HUES6 (cell line): Measurements from ENCODE around the gene WDR3.

Source experiments
- H3K27ac ChIP-seq: 2 replicates; pipeline ENCODE4 v1.7.0; 2013; ENCODE audit warnings: low read depth, mild to moderate bottlenecking, low read length, inconsistent platforms
- H3K27me3 ChIP-seq: 2 replicates; pipeline ENCODE4 v1.6.1; 2013; ENCODE audit warnings: low read length; ENCODE audit not compliant: control insufficient read depth, insufficient read depth
- H3K36me3 ChIP-seq: 2 replicates; pipeline ENCODE4 v1.6.1; 2013; ENCODE audit warnings: low read length; ENCODE audit not compliant: control insufficient read depth, insufficient read depth
- H3K4me1 ChIP-seq: 2 replicates; pipeline ENCODE4 v1.6.1; 2013; ENCODE audit warnings: low read length; ENCODE audit not compliant: control insufficient read depth, insufficient read depth
- H3K4me3 ChIP-seq: 2 replicates; pipeline ENCODE4 v1.5.1; 2013; ENCODE audit warnings: low read depth, low read length
- H3K9ac ChIP-seq: one replicate; pipeline ENCODE4 v1.6.1; 2013; ENCODE audit warnings: mild to moderate bottlenecking, low read length
- H3K9me3 ChIP-seq: 2 replicates; pipeline ENCODE4 v1.6.1; 2013; ENCODE audit warnings: low read depth, low read length; ENCODE audit not compliant: control insufficient read depth, insufficient read depth

Gene WDR3

GRCh38 chr1:117952386-117952785, 22.8 kb downstream of the WDR3 start:
- H3K9ac ChIP-seq, result no peak overlapping the region
- no peaks in the 10 kb centered on the region for H3K9me3 ChIP-seq
- peaks cover 99% of the 10 kb centered on the region for H3K36me3 ChIP-seq
- no peak overlapping the region for H3K27ac ChIP-seq
- no peaks in the 10 kb centered on the region for H3K27me3 ChIP-seq
- H3K4me3 ChIP-seq, result no peak overlapping the region
- H3K4me1 ChIP-seq, result no peaks in the 10 kb centered on the region

DNA sequence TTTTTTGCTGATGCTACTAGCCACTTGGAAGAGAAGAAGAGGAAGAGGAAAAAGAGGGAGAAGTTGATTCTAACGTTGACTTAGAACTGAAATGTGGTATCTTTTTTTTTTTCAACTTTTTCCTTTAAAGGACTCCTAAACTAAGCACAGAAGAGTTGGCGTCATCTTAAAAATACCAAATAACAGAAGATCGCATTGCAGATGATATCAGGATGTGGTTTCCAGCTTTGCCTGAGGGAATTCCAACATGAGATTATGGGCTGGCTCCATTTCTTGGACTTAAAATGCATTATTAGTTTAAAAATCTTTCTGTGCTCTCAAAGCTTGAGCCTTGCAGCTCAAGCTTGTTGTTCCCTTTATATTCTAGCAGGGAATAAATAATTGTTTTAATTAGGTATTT, 29.8 kb downstream of the WDR3 start:
- Histone ChIP-seq H3K4me1 (no peaks in the 10 kb centered on the region), H3K27ac (no peak overlapping the region), H3K9me3 (no peaks in the 10 kb centered on the region), H3K9ac (no peak overlapping the region), H3K36me3 (peaks cover 76% of the 10 kb centered on the region), H3K4me3 (no peak overlapping the region), H3K27me3 (no peaks in the 10 kb centered on the region)

- no peak overlapping the region for H3K9ac ChIP-seq
- no peak overlapping the region for H3K27ac ChIP-seq
- H3K27me3 ChIP-seq, result no peaks in the 10 kb centered on the region
- peaks cover 3% of the 10 kb centered on the region; the same call in 1 of the 2 replicates for H3K4me1 ChIP-seq
- H3K4me3 ChIP-seq, result no peak overlapping the region
- peaks cover 28% of the 10 kb centered on the region for H3K36me3 ChIP-seq
- H3K9me3 ChIP-seq, result no peaks in the 10 kb centered on the region
Observed at GRCh38 chr1:117964290-117965038, 34.9 kb downstream of the WDR3 start.

DNA sequence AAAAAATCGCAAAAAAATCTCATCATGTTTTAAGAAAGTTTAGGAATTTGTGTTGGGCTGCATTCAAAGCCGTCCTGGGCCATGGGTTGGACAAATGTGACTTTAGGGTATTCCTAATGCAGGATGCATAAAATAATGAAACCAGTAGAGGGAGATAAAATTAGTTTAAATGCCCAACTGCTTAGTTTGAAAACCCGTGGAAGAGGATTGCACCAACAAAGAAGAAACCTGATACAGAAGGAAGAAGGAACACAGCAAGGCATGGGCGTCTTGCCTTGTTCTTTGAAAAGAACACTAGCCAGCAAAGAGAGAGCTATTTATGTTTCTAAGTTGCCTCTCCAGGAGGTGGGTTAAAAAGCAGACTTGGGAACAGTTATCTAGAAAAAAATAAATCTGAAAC, 37.9 kb downstream of the WDR3 start:
- H3K4me1 ChIP-seq, result peaks cover 3% of the 10 kb centered on the region; the same call in 1 of the 2 replicates
- no peak overlapping the region for H3K27ac ChIP-seq
- H3K9me3 ChIP-seq, result no peaks in the 10 kb centered on the region
- H3K27me3 ChIP-seq, result no peaks in the 10 kb centered on the region
- H3K9ac ChIP-seq, result no peak overlapping the region
- no peak overlapping the region for H3K4me3 ChIP-seq
- peaks cover 8% of the 10 kb centered on the region for H3K36me3 ChIP-seq

DNA sequence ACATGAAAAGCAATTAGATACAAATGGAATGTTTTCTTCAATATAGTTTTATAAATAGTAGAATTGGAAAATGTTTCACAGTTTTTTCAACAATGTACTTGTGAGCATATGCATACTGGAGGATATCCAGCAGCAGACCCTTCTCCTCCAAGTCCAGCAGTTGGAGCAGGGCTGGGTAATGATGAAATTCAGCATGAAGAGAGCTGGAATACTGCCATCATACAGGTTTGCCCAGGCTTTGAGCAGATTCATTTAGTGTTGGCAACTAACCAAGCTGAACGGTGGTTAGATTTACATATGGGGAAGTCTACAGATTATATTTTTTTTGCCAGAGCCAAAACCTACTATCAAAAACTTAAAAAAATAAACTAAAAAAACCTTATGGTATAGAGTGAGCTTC, 38.3 kb downstream of the WDR3 start:
- Histone ChIP-seq H3K27me3 (no peaks in the 10 kb centered on the region), H3K4me1 (peaks cover 3% of the 10 kb centered on the region; the same call in 1 of the 2 replicates), H3K9ac (no peak overlapping the region), H3K27ac (no peak overlapping the region), H3K36me3 (peaks cover 4% of the 10 kb centered on the region), H3K4me3 (no peak overlapping the region), H3K9me3 (no peaks in the 10 kb centered on the region)

GRCh38 chr1:117970252-117970651, 40.7 kb downstream of the WDR3 start:
- H3K27ac ChIP-seq, result no peak overlapping the region
- H3K4me3 ChIP-seq, result no peak overlapping the region
- H3K9me3 ChIP-seq, result no peaks in the 10 kb centered on the region
- no peak overlapping the region for H3K9ac ChIP-seq
- H3K4me1 ChIP-seq, result peaks cover 3% of the 10 kb centered on the region; the same call in 1 of the 2 replicates
- no peaks in the 10 kb centered on the region for H3K36me3 ChIP-seq
- H3K27me3 ChIP-seq, result no peaks in the 10 kb centered on the region

DNA sequence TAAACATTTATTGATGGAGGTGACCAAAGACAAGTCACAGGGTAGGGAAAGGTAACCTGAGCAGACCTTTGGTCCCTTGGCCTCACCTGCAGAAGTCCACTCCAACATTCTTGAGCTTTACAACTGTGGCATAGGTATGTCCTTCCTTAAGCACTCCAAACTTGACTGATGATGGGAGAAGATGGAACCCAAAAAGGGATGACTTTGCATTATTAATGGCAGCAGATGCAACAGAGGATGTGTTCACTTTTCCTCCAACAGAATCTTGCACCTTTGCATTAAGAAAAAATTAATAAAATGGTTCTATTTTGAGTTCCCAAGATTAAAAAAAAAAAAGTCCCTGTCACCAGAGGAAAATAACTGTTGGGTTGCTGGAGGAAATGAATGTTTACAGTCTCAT, 42.2 kb downstream of the WDR3 start:
- no peak overlapping the region for H3K4me3 ChIP-seq
- no peaks in the 10 kb centered on the region for H3K9me3 ChIP-seq
- no peak overlapping the region for H3K9ac ChIP-seq
- peaks cover 3% of the 10 kb centered on the region; the same call in 1 of the 2 replicates for H3K4me1 ChIP-seq
- H3K27ac ChIP-seq, result no peak overlapping the region
- no peaks in the 10 kb centered on the region for H3K36me3 ChIP-seq
- no peaks in the 10 kb centered on the region for H3K27me3 ChIP-seq

- no peaks in the 10 kb centered on the region for H3K36me3 ChIP-seq
- no peaks in the 10 kb centered on the region for H3K27me3 ChIP-seq
- no peaks in the 10 kb centered on the region for H3K4me1 ChIP-seq
- no peaks in the 10 kb centered on the region for H3K9me3 ChIP-seq
- no peak overlapping the region for H3K4me3 ChIP-seq
- no peak overlapping the region for H3K9ac ChIP-seq
- H3K27ac ChIP-seq, result no peak overlapping the region
Observed at GRCh38 chr1:117976381-117976780, 46.8 kb downstream of the WDR3 start.

- Histone ChIP-seq H3K4me1 (no peaks in the 10 kb centered on the region), H3K27me3 (no peaks in the 10 kb centered on the region), H3K9me3 (no peaks in the 10 kb centered on the region), H3K27ac (no peak overlapping the region), H3K9ac (no peak overlapping the region), H3K4me3 (no peak overlapping the region), H3K36me3 (no peaks in the 10 kb centered on the region)
Observed at GRCh38 chr1:117981455-117982192, 52.1 kb downstream of the WDR3 start.

- Histone ChIP-seq H3K36me3 (no peaks in the 10 kb centered on the region), H3K27ac (no peak overlapping the region), H3K27me3 (no peaks in the 10 kb centered on the region), H3K9me3 (no peaks in the 10 kb centered on the region), H3K4me3 (no peak overlapping the region), H3K4me1 (no peaks in the 10 kb centered on the region), H3K9ac (no peak overlapping the region)
Observed at GRCh38 chr1:117985239-117985638, 55.7 kb downstream of the WDR3 start.

DNA sequence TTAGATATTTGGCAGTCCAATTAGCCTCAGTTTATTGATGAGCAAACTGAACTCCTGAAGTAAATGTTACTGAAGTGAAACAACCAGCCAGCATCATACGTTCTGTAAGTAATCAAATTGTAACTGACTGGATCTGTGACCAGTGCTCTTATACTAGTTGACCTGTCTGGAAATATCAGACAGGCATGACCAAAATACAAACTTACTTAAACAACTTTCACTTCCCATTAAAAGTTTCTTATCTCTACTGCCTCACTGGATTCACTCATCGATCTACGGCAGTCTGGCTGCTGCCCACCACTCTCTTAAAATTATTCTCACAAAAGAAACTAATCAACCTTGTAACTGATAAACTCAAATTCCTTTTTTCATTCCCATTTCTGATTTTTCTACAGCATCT, 56.4 kb downstream of the WDR3 start:
- Histone ChIP-seq H3K9ac (no peak overlapping the region), H3K27me3 (no peaks in the 10 kb centered on the region), H3K9me3 (no peaks in the 10 kb centered on the region), H3K36me3 (no peaks in the 10 kb centered on the region), H3K4me1 (no peaks in the 10 kb centered on the region), H3K4me3 (no peak overlapping the region), H3K27ac (no peak overlapping the region)
